NOMO-1 (cell line): ENCODE results near the gene MYL7.

ENCODE experiments used
- DNase-seq, 2 experiments: peaks; one replicate each; lab custom pipeline; 2025; ENCODE audit not compliant: unreplicated experiment in 2 of 2; lab: John Stamatoyannopoulos, UW

MYL7 gene

DNA sequence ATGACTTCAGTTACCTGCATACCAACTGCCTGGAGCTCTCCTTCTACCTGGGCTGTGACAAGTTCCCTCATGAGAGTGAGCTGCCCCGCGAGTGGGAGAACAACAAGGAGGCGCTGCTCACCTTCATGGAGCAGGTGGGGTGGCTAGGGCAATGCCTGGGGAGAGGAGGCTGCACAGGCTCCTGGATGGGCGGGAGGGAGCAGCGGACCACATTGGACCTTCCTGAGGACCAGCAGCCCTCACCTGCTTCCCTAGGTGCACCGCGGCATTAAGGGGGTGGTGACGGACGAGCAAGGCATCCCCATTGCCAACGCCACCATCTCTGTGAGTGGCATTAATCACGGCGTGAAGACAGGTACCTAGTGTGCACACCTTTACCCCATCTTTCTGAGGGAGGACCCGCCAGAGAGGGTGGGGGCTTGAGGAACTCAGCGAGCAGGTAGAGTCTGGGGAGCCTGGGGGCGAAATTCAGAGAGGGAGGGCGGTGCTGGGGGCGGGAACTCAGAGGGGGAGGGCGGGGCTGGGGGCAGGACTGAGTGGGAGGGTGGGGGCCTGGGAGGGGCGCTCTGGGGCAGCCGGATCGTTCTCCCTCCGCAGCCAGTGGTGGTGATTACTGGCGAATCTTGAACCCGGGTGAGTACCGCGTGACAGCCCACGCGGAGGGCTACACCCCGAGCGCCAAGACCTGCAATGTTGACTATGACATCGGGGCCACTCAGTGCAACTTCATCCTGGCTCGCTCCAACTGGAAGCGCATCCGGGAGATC, 28.0 kb downstream of the MYL7 start:
- DNase-seq = no peak

DNA sequence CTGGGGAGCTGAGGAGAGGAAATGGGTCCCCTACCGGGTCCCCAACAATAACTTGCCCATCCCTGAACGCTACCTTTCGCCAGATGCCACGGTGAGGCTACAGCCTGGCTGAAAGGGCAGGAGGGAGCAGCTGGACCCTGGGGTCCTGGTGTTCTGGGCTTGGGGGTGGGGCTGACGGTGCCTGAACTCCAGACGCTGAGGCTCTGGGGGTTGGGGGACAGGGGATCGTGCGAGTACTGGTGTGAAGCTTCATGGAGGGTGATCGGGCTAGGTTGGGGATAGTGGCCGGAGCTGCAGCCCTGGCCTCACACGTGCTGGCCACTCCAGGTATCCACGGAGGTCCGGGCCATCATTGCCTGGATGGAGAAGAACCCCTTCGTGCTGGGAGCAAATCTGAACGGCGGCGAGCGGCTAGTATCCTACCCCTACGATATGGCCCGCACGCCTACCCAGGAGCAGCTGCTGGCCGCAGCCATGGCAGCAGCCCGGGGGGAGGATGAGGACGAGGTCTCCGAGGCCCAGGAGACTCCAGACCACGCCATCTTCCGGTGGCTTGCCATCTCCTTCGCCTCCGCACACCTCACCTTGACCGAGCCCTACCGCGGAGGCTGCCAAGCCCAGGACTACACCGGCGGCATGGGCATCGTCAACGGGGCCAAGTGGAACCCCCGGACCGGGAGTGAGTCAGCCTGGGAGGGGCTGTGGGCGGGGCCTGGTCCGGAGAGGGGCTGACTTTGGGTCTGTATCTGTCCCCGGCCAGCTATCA, 28.7 kb downstream of the MYL7 start:
- no peak for DNase-seq

DNA sequence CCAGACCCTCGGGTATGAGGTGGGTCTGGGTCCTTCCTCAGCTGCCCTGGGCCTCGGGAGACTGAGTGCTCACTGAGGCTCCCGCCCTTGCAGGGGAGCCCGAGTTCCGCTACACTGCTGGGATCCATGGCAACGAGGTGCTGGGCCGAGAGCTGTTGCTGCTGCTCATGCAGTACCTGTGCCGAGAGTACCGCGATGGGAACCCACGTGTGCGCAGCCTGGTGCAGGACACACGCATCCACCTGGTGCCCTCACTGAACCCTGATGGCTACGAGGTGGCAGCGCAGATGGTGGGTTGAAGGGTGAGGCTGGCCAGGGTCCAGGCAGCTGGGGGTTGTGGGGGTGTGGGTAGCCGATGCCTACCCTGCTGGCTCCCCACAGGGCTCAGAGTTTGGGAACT, 29.4 kb downstream of the MYL7 start:
- DNase-seq = no peak

DNA sequence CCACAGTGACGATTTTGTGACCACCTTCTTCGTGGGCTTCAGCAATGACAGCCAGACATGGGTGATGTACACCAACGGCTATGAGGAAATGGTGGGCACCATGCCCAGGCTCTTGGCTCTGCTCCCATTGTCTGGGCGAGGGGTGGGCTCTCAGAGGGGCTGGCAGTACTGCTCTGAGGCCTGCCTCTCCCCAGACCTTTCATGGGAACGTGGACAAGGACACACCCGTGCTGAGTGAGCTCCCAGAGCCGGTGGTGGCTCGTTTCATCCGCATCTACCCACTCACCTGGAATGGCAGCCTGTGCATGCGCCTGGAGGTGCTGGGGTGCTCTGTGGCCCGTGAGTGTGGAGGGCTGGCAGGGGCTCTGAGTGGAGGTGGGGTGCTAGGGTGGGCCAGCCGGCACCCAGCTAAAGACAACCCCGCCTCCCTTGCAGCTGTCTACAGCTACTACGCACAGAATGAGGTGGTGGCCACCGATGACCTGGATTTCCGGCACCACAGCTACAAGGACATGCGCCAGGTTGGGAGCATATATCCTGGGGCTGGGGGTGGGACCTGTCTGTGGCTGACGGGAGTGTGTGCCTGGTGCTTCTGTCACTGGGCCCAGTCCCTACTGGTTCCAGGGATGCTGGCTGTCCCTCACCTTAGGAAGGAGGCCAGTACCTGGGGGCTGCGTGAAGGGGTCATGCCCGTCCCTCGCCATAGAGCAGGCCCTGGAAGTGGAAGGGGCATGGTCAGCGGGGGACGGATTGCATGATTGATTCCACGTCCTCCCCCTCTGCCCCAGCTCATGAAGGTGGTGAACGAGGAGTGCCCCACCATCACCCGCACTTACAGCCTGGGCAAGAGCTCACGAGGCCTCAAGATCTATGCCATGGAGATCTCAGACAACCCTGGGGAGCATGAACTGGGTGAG, 30.2 kb downstream of the MYL7 start:
- DNase-seq = no peak

DNA sequence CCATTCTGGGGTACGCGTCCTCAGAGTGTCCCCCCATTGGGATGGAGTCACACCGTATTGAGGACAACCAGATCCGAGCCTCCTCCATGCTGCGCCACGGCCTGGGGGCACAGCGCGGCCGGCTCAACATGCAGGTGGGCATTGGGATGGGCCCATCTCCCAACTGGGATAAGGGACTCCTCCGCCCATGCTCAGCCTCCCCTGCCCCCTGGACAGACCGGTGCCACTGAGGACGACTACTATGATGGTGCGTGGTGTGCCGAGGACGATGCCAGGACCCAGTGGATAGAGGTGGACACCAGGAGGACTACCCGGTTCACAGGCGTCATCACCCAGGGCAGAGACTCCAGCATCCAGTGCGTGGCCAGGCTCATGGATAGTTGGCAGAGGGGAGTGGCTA, 31.1 kb downstream of the MYL7 start:
- no peak for DNase-seq

DNA sequence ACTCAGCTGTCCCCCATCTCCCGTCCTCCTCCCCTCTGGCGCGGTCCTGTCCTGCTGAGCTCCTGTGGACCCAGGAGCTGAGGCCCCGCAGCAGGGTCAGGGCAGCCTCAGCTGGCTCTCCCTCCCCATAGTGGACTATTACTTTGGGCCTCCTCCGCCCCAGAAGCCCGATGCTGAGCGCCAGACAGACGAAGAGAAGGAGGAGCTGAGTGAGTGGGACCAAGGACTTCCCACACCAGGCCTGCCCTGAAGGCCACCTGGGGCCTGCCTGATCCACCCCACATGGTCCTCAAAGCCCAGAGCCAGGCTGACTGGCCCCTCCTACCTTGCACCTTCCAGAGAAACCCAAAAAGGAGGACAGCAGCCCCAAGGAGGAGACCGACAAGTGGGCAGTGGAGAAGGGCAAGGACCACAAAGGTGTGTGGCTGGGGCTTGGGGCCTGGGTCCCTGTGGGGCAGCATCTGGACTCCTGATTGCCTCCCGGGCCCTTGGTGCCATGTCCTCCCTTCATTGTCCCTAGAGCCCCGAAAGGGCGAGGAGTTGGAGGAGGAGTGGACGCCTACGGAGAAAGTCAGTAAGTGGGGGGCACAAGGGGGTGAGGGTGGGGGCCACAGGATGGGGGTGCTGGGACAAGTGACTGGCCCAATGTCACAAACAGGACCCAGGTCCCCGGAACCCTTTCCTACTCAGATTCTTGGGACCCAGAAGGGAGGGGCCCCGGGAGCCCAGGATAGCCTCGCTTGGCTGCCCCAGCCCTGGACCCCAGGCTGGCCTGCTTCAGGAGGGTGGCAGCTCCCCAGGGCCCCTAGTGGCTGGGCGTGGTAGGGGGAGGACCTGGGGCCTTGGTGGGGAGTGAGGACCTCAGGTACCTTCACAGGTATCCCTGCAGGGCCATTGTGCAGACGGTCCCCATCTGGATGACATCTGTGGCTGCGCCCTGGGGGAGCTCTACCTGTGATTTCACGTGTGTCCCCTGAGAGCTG, 32.1 kb downstream of the MYL7 start:
- DNase-seq = no peak

DNA sequence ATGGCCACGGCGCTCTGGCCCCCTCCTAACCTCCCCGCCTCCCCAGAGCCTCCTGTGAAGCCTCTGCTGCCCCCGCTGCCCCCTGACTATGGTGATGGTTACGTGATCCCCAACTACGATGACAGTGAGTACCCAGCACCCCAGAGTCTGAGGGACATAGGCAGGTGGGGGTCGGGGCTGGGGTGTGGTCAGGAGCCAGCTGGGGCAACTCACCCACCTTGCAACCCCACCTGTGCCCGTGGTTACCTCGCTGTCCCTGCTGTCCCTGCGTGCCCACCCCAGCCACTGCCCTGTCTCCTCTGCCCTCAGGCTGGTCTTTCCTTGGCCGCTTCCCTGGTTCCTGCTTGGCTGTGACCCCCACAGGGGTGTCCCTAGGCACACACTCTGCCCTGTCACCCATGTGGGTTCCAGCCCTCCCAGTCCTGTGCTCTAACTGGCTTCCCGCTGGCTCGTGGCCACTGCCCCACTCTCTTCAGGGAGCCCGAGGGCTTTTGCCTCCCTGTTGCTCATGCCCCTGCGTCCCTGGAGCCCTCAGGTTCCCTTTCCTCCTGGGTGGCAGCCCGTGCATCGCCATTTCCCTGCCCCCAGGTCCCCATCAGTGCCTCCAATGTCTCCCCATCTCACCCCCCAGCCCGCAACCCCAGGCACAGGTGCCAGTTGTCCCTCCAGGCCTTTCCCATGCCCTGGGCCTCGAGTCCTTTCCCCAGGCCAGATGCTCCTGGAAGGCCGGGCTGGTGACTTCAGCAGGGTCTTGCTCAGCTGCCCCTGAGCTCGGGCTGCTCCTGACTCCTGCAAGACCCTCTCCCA, 33.0 kb downstream of the MYL7 start:
- DNase-seq = no peak

DNA sequence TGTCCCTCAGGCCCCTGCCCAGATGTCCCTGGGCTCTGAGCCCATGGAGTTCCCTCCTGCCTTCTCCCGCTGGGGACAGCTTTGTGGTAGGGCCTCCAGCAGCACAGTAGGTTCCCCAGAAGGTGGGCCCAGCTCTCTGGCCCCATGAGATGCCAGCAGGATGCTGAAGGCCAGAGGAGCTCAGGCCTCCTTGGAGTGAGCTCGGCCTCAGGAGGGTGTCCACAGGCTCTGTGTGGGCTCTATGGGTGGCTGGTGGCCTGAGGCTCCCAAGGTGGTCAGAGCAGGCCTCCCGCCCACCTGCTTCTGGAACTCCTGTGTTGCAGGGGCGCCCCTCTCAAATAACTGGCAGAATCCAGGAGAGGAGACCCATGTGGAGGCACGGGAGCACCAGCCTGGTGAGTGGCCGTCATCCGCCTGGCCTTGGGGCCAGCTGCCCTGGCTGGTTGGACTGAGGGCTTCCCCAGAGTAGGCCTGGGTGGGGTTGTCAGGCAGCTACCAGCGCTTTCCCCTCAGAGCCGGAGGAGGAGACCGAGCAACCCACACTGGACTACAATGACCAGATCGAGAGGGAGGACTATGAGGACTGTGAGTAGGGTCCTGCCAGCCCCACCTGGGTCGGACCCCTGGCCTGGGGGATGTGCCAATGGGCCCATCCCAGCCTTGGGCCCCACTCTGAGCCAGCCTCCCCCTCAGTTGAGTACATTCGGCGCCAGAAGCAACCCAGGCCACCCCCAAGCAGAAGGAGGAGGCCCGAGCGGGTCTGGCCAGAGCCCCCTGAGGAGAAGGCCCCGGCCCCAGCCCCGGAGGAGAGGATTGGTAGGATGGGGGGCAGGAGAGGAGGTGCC, 33.8 kb downstream of the MYL7 start:
- DNase-seq = no peak

DNA sequence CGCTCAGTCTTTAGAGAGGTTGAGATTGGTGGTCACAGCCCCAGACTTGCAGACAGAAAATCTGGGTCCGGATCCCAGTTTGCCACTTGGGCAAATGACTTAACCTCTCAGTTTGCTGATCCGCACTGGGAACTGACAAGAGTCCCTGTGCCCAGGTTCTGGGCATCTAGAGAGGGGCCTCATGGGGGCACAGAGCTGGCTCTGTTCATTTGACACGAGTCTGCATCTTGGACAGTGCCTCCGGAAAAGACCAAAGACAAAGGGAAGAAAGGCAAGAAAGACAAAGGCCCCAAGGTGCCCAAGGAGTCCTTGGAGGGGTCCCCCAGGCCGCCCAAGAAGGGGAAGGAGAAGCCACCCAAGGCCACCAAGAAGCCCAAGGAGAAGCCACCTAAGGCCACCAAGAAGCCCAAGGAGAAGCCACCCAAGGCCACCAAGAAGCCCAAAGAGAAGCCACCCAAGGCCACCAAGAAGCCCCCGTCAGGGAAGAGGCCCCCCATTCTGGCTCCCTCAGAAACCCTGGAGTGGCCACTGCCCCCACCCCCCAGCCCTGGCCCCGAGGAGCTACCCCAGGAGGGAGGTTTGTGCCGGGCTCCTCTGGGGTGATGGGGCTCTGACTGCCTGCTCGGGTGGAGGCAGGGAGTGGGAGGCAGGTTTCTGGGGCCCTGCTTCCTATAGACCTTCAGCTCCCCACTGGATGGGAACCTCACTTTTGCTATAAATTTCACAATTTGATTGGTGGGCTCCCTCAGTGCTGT, 34.6 kb downstream of the MYL7 start:
- DNase-seq = no peak

DNA sequence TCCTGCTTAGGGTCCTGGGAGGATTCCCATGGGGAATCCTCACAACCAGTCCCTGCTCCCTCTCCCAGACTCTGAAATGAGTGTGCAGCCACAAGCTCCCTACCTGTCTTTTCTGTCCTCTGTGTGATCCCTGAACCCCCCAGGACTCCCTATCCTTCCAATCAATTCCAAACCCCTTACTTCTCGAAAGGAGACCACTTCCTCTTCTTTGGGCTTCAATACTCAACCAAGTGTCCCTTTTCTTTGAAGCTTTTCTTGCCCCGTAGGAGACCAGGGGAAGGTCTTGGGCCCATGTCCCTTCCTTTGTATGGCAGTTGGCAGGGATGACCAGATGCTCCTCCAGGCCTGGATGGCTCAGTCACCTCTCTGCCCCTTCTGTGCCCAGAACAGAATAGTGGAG, 35.3 kb downstream of the MYL7 start:
- no peak for DNase-seq

DNA sequence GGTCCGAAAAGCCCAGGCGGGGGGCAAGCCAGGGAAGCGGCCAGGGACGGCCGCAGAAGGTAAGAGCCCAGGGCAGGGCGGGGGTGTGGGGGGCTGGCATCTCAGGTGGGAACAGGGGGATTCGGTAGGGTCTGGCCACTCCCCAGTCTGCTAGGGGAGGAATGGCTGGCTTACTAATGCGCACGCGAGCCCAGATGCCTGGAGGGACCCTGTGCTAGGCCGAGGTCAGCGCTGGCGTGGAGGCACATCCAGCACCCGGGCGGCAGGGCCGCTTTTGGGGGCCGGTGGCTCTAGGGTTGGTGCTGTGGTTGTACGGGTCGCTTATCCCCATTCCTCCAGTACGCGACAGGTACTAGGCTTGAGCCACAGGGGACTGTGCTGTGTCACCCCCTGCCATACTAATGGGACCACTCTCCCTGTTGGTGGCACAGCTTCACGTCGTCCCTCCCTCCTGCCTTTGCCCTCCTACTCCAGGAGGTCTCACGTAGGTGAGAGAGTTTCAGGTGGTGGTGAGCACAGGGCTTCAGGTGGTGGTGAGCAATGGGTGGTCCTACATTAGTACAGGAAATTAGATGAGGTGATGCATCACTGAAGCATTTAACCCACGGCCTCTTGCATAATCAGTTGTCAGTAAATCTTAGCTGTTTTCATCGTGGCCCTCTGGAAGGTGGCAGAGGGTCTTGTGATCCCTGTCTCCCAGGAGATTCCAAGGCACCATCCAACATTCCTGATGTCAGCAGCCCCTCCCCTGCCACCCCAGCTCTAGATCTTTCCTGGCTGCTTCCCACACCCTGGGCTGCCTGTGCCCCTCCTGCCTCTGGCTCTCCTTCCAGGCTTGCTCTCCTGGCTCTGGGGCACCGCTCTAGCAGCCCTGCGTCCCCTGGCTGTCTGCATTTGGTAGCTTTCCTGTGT, 36.0 kb downstream of the MYL7 start:
- no peak for DNase-seq

DNA sequence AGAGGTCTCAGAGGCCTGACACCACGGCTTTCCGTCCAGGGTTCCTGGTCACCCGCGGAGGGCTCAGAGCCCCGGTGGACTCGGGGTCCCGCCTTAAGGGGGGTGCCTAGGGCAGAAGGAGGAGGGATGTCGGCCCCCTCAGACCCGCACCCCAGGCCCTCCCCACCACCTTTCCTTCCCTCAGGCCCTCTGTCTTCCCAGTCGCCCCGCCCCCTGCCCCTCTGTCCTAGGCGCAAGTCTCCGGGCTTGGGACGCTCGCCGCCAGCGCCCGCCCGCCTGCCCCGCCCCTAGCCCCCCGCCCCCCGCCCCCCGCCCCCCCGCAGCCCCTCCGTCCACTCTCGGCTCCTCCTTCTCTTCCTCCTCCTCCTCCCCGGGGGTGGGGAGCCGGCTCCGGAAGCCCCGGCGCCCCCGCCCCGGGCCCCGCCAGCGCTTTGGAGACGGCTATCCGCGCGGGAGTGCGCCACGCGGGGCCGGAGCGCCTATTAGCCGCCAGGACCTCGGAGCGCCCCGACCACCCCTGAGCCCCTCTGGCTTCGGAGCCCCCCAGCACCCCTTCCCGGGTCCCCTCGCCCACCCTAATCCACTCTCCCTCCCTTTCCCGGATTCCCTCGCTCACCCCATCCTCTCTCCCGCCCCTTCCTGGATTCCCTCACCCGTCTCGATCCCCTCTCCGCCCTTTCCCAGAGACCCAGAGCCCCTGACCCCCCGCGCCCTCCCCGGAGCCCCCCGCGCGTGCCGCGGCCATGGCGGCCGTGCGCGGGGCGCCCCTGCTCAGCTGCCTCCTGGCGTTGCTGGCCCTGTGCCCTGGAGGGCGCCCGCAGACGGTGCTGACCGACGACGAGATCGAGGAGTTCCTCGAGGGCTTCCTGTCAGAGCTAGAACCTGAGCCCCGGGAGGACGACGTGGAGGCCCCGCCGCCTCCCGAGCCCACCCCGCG, 36.9 kb downstream of the MYL7 start, which contains the start of gene AEBP1:
AEBP1 (plus strand) TSS at position 423 of the 937 bp plus-strand sequence; CDS start at position 744, 321 bp downstream.
- peak; percentile 24 to 44 for DNase-seq

DNA sequence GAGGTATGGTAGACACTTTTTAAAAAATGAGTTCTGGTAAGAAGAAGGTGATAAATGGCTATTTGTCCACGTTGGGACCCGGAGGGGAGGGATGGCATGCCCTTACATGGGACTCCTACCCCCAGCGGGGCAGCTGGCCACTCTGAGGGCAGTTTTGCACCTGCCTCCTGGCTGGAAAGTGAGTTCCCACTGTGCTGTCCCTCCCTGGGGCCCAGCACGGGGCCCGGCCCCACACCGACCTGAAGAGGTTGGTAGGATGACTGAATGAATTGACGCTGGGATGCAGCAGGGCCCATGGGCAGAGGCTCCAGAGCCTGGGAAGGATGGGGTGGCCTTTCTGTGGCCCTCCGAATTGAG, 37.6 kb downstream of the MYL7 start:
- no peak for DNase-seq

DNA sequence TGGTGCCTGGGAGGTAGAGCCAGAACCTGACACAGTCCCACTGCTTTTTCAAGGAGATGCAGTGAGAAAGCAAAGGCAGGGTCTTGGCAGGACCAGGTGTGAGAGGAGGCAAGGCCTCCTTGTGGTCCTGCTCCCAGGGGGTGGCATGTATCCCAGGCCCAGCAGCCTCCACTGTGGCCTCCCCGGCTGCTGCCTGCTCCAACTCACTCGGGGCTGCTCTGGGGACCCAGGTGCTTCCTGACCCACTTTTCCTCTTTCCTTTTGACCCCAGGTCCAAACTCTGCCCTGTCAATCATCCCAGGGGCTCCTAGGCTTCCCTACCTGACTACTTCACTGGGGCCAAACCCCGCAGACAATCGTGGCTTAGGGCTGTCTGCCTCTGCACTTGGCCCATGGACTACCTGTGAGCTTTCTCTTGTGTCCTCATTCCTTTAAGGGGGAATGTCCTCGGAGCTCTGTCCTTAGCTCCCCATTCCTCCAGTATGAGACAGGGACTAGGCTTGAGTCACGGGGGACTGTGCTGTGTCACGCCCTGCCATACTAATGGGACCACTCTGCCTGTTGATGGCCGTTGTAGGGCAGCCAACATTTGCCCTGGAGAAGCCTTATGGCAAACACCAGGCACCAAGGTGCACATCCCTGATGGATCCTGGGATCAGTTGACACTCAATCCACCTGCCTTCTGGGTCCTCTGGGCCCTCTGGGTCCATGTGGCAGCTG, 38.1 kb downstream of the MYL7 start:
- no peak for DNase-seq
